Peyer's patch (tissue), 4 donors: ENCODE results near the gene NPHP1. TPM values are rescaled to one million over a fixed set of nuclear protein-coding genes. Genes with fewer than 3 reads are reported as not detected.
A peak's percentile ranks its signal among the peaks of the same experiment; 100 is the strongest.
"Not testable (repeated sequence)": the region's sequence is repeated elsewhere in the genome, so short reads cannot be mapped to it uniquely, and the experiment has no call there.

Source experiments
- DNase-seq, 3 donors: peaks; one replicate each; pipeline ENCODE4 v3.0.0-alpha.2; 2017 to 2019
- H3K27ac ChIP-seq, 4 donors: fragments of 200-600 bp; sonication (generic); one replicate each; pipeline ENCODE4 v1.5.1; 2016 to 2019
- H3K27me3 ChIP-seq, 2 donors: fragments of 200-600 bp; sonication (generic); one replicate each; pipeline ENCODE4 v1.5.1; 2019
- H3K36me3 ChIP-seq, 3 donors: fragments of 200-600 bp; sonication (generic); one replicate each; pipeline ENCODE4 v1.5.1; 2016 to 2019
- H3K4me1 ChIP-seq, 4 donors: fragments of 200-600 bp; sonication (generic); one replicate each; pipeline ENCODE4 v1.5.1; 2016 to 2019
- H3K4me3 ChIP-seq, 4 donors: fragments of 200-600 bp; sonication (generic); 1 replicate in 3 of 4; 2 replicates in 1 of 4; pipeline ENCODE4 v1.5.1; 2016 to 2019; ENCODE audit warnings: mild to moderate bottlenecking in 1 of 4
- H3K9me3 ChIP-seq, 4 donors: fragments of 200-600 bp; sonication (generic); one replicate each; pipeline ENCODE4 v1.5.1; 2016 to 2019; ENCODE audit warnings: mild to moderate bottlenecking in 1 of 4
- POLR2A ChIP-seq, 2 donors: fragments of 450-650 bp; IDR thresholded peaks; one replicate each; pipeline ENCODE4 v1.5.1; 2017; ENCODE audit warnings: antibody characterized with exemption in 2 of 2, mild to moderate bottlenecking in 2 of 2, moderate library complexity in 2 of 2
- total RNA-seq, 4 donors: library from RNA; depleted of rRNA; stranded (reverse); fragments of >200 nt; gene quantifications; one replicate each; pipeline ENCODE4 v1.1.0, GENCODE V29; 2016
- TF ChIP-seq, protein P1 (sequence below), 6 experiments: fragments of 450-650 bp in 4 of 6; fragments of 200-600 bp in 2 of 6; sonication (generic) in 1 of 6; IDR thresholded peaks; one replicate each; pipeline ENCODE4 v1.5.1; 2017 to 2019; ENCODE audit warnings: antibody characterized with exemption in 6 of 6, mild to moderate bottlenecking in 3 of 6, moderate library complexity in 1 of 6

Gene NPHP1
- total RNA-seq: 10 to 100 TPM in 1 of 4 donors, under 1 TPM in 1, not detected in 2; 0.94 to 20.6 TPM

DNA sequence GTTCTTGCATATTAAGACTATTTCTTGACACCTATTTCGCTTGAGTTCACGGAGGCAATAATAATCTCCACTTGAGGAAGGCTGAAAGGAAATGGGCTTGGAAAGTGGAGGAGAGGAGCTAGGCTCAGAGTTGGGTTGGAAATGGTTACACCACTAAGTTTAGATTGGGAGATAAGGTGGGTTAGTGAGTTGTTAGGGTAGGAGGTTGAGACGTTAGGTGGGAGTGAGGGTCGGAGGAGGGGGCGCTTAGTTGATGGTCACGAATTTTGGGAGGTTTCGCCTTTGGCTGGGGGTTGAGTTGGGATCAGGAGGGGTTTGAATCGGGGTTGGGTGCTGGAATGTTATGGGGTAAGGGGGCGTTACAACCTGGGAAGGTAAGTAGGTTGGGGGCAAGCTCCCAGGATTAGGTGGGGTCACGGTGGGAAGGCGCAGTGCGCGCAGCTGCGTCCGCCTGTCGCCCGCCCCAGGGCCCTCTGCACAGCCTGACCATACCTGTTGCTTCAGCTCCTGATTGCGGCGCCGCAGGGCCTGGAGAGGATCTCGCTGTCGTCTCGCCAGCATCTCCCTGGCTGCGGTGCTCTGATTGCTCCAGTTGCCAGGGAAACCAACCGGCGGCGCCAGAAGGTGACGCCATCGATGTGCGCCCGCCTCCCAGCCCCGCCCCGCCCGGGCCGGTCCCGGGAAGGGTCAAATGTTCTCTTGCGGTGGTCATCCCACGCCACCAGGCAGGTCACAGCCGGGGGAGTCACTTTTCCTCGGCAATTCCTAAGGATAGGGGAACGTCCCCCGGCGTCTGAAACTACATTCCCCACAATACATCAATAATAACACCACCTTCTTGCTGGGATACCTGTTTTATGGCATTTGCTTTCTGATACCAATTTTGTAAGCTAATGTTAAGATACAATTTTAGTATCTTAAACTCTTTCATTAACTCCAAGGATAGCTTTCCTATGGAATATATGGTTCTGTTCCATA lies at the start of gene NPHP1:
Gene NPHP1 (minus strand): TSS at position 606 of the 978 bp plus-strand sequence. CDS start 45 bp downstream, at position 561.
- Histone ChIP-seq H3K27me3 (no peaks in the 10 kb centered on the region), H3K27ac (peak within 1 kb of the TSS; percentile 15 to 57 (median 40)), H3K4me1 (peaks cover 0 to 5% (median 0%) of the 10 kb centered on the region in 4 donors), H3K4me3 (peak within 1 kb of the TSS; percentile 50 to 69 (median 66)), H3K36me3 (peaks cover 0 to 6% (median 0%) of the 10 kb centered on the region in 3 donors), H3K9me3 (no peaks in the 10 kb centered on the region)
- TF ChIP-seq POLR2A (IDR thresholded peaks at IDR 0.05): peak; percentile 19 to 47
- TF ChIP-seq, protein P1, sequence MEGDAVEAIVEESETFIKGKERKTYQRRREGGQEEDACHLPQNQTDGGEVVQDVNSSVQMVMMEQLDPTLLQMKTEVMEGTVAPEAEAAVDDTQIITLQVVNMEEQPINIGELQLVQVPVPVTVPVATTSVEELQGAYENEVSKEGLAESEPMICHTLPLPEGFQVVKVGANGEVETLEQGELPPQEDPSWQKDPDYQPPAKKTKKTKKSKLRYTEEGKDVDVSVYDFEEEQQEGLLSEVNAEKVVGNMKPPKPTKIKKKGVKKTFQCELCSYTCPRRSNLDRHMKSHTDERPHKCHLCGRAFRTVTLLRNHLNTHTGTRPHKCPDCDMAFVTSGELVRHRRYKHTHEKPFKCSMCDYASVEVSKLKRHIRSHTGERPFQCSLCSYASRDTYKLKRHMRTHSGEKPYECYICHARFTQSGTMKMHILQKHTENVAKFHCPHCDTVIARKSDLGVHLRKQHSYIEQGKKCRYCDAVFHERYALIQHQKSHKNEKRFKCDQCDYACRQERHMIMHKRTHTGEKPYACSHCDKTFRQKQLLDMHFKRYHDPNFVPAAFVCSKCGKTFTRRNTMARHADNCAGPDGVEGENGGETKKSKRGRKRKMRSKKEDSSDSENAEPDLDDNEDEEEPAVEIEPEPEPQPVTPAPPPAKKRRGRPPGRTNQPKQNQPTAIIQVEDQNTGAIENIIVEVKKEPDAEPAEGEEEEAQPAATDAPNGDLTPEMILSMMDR (IDR thresholded peaks at IDR 0.05): peak in 2 of 6 experiments; percentile 6 to 19
- DNase-seq: peak; percentile 77 to 92 (median 91)

- peak in 1 of 3 donors; percentile 7 for DNase-seq
- not testable (repeated sequence) for H3K27ac ChIP-seq, H3K4me1 ChIP-seq, H3K27me3 ChIP-seq, H3K9me3 ChIP-seq, H3K4me3 ChIP-seq, H3K36me3 ChIP-seq
These were observed 43.4 kb upstream of the NPHP1 start for GRCh38 chr2:110248081-110248795.

- not testable (repeated sequence) for DNase-seq, H3K4me1 ChIP-seq, H3K27ac ChIP-seq, H3K4me3 ChIP-seq, H3K9me3 ChIP-seq, H3K36me3 ChIP-seq, H3K27me3 ChIP-seq
These were observed 40.9 kb upstream of the NPHP1 start for GRCh38 chr2:110245488-110246435.

DNA sequence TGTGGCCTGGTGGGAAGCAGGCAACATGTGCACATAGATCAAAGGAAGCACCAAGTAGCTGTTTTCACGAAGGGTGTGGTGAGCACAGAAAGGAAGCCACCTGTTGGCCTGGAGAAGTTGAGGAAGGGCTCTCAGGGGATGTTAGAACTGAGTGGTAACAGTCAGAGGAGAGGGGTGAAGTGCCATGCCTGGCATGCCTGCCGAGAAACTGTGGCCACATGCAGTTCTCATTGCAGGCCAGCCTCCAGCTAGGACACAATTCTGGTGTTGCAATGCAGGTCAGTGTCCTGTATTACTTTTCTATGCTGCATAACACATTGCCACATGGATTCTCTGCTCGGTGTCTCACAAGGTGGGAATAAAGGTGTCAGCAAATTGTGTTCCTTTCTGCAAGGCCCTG lies 38.5 kb upstream of the NPHP1 start:
- not testable (repeated sequence) for H3K4me1 ChIP-seq

DNA sequence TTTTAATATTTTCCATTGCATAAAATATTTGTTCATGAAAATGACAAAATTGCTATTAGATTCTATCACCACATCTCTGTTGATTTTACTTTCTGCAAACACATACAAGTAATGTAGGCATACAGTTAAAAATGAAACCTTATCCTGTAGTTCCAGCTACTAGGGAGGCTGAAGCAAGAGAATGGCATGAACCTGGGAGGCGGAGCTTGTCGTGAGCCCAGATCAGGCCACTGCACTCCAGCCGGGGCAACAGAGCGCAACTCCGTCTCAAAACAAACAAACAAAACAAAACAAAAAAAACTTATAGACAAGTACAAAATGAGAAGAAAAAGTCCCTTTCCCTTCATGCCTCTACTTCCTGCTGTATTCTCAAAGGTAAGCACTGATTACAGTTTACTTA lies 29.7 kb upstream of the NPHP1 start:
- not testable (repeated sequence) for H3K4me3 ChIP-seq, H3K4me1 ChIP-seq, H3K27ac ChIP-seq, H3K36me3 ChIP-seq, DNase-seq, H3K27me3 ChIP-seq, H3K9me3 ChIP-seq

More for the DNA sequence above, 38.5 kb upstream of the NPHP1 start:
- not testable (repeated sequence) for H3K27ac ChIP-seq, H3K4me3 ChIP-seq, H3K9me3 ChIP-seq, H3K27me3 ChIP-seq, DNase-seq, H3K36me3 ChIP-seq

- not testable (repeated sequence) for H3K27ac ChIP-seq, H3K9me3 ChIP-seq, H3K27me3 ChIP-seq, H3K36me3 ChIP-seq, H3K4me1 ChIP-seq, DNase-seq, H3K4me3 ChIP-seq
These were observed 25.1 kb upstream of the NPHP1 start for GRCh38 chr2:110229886-110230285.

DNA sequence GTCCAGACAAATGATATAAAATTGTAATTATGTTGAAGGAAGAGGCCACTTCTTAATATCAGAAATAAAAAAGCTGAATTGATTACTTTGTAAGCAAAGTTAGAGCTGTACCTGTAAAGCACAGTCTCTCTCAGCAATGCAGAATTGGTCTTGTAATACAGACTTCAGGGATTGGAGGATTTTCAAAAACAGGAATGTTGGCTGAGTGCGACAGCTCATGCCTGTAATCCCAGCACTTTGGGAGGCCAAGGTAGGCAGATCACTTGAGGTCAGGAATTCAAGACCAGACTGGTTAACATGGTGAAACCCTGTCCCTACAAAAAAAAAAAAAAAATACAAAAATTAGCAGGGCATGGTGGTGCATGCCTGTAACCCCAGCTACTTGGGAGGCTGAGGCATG lies 17.8 kb upstream of the NPHP1 start:
- not testable (repeated sequence) for H3K27me3 ChIP-seq, DNase-seq, H3K4me3 ChIP-seq

DNA sequence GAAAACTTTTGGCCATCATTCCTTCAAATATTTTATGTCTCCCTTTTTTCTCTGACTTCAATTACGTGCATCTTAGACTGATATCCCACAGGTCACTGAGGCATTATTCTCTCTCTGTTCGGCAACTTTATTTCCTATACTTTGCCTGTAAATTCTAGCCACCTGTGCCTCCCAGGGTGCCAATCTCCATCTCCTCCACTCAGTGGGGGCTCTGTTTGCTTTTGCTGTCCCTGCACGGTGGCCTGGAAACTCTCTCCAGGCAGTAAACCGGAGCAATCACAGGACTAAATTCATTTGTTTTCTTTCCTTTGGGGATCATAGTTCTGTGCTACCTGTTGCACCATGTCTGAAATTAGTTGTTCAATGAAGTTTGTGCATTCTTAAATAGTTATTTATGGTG lies 17.1 kb upstream of the NPHP1 start:
- no peaks in the 10 kb centered on the region for H3K9me3 ChIP-seq
- no peak for TF ChIP-seq POLR2A (IDR thresholded peaks at IDR 0.05)
- TF ChIP-seq, protein P1 (IDR thresholded peaks at IDR 0.05): no peak
- H3K27me3 ChIP-seq: no peaks in the 10 kb centered on the region
- H3K27ac ChIP-seq: no peak overlapping the region
- DNase-seq: no peak
- no peaks in the 10 kb centered on the region for H3K4me1 ChIP-seq
- H3K4me3 ChIP-seq: no peak overlapping the region
- H3K36me3 ChIP-seq: no peaks in the 10 kb centered on the region

More for the DNA sequence above, 17.8 kb upstream of the NPHP1 start:
- not testable (repeated sequence) for H3K4me1 ChIP-seq, H3K36me3 ChIP-seq, H3K27ac ChIP-seq, H3K9me3 ChIP-seq
